GM12891 (cell line): ENCODE measurements around the gene PACSIN2.

ENCODE experiments used
- POLR2A ChIP-seq: IDR thresholded peaks from 2 replicates; pipeline ENCODE4 v1.6.1; 2011; ENCODE audit warnings: low read depth, low read length, control low read depth
- POU2F2 ChIP-seq: IDR thresholded peaks from 2 replicates; pipeline ENCODE4 v1.6.1; 2011; ENCODE audit warnings: low read depth, mild to moderate bottlenecking, control low read depth, low read length, moderate library complexity

DNA sequence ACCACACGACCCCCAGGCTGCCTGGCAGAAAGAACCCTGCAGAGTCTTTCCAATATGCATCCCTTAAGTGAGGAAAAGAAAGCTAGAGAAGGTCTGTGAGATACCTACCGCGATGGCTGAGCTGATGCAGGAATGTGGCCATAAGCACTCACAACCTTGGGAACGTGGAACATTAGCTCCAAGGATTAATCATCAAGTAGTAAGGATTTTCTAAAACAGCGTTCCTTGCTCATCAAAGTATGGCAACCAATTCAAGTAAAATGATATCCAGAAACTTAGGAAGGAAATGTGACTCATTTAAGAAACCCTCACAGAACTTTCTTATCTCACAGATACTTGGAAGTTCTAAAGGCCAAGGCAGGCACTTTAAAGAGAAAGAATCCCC is 12.8 kb downstream of the PACSIN2 start:
- TF ChIP-seq POLR2A (no peak), POU2F2 (no peak)
